ENCODE data around the gene PLBD2.

PLBD2 gene

GRCh38 chr12:113409462-113410124 is 51.2 kb downstream of the PLBD2 start:
- H2AFZ ChIP-seq (ENCODE audit: low read depth, low read length), result no peak overlapping the region
- no peaks in the 10 kb centered on the region for H3K36me3 ChIP-seq (ENCODE audit: insufficient read depth, low read length)
- H3K4me3 ChIP-seq (ENCODE audit: low read length), result no peak overlapping the region
- peaks cover 3% of the 10 kb centered on the region for H3K27me3 ChIP-seq (ENCODE audit: insufficient read depth, low read length)
- H3K9me3 ChIP-seq (ENCODE audit: low read length), result no peaks in the 10 kb centered on the region
- H3K4me1 ChIP-seq (ENCODE audit: insufficient read depth, low read length), result peaks cover 4% of the 10 kb centered on the region

GRCh38 chr12:113413488-113413939 is 55.1 kb downstream of the PLBD2 start:
- H3K27me3 ChIP-seq (ENCODE audit: insufficient read depth, low read length), result no peaks in the 10 kb centered on the region
- H3K9me3 ChIP-seq (ENCODE audit: low read length), result no peaks in the 10 kb centered on the region
- H2AFZ ChIP-seq (ENCODE audit: low read depth, low read length), result no peak overlapping the region
- H3K36me3 ChIP-seq (ENCODE audit: insufficient read depth, low read length), result no peaks in the 10 kb centered on the region
- H3K4me3 ChIP-seq (ENCODE audit: low read length), result no peak overlapping the region
- peaks cover 4% of the 10 kb centered on the region for H3K4me1 ChIP-seq (ENCODE audit: insufficient read depth, low read length)

- no peaks in the 10 kb centered on the region for H3K36me3 ChIP-seq (ENCODE audit: insufficient read depth, low read length)
- H3K4me3 ChIP-seq (ENCODE audit: low read length), result no peak overlapping the region
- no peaks in the 10 kb centered on the region for H3K9me3 ChIP-seq (ENCODE audit: low read length)
- no peaks in the 10 kb centered on the region for H3K27me3 ChIP-seq (ENCODE audit: insufficient read depth, low read length)
- no peak overlapping the region for H2AFZ ChIP-seq (ENCODE audit: low read depth, low read length)
- peaks cover 4% of the 10 kb centered on the region for H3K4me1 ChIP-seq (ENCODE audit: insufficient read depth, low read length)
Observed at GRCh38 chr12:113414519-113415038, 56.2 kb downstream of the PLBD2 start.

GRCh38 chr12:113416091-113416754 is 57.8 kb downstream of the PLBD2 start:
- no peaks in the 10 kb centered on the region for H3K4me1 ChIP-seq (ENCODE audit: insufficient read depth, low read length)
- H3K27me3 ChIP-seq (ENCODE audit: insufficient read depth, low read length), result no peaks in the 10 kb centered on the region
- H3K9me3 ChIP-seq (ENCODE audit: low read length), result no peaks in the 10 kb centered on the region
- H3K36me3 ChIP-seq (ENCODE audit: insufficient read depth, low read length), result no peaks in the 10 kb centered on the region
- H3K4me3 ChIP-seq (ENCODE audit: low read length), result no peak overlapping the region
- no peak overlapping the region for H2AFZ ChIP-seq (ENCODE audit: low read depth, low read length)

- H3K9me3 ChIP-seq (ENCODE audit: low read length), result no peaks in the 10 kb centered on the region
- no peaks in the 10 kb centered on the region for H3K27me3 ChIP-seq (ENCODE audit: insufficient read depth, low read length)
- H3K36me3 ChIP-seq (ENCODE audit: insufficient read depth, low read length), result no peaks in the 10 kb centered on the region
- H2AFZ ChIP-seq (ENCODE audit: low read depth, low read length), result no peak overlapping the region
- peaks cover 11% of the 10 kb centered on the region for H3K4me1 ChIP-seq (ENCODE audit: insufficient read depth, low read length)
- H3K4me3 ChIP-seq (ENCODE audit: low read length), result no peak overlapping the region
Observed at GRCh38 chr12:113418213-113418879, 60.0 kb downstream of the PLBD2 start.

DNA sequence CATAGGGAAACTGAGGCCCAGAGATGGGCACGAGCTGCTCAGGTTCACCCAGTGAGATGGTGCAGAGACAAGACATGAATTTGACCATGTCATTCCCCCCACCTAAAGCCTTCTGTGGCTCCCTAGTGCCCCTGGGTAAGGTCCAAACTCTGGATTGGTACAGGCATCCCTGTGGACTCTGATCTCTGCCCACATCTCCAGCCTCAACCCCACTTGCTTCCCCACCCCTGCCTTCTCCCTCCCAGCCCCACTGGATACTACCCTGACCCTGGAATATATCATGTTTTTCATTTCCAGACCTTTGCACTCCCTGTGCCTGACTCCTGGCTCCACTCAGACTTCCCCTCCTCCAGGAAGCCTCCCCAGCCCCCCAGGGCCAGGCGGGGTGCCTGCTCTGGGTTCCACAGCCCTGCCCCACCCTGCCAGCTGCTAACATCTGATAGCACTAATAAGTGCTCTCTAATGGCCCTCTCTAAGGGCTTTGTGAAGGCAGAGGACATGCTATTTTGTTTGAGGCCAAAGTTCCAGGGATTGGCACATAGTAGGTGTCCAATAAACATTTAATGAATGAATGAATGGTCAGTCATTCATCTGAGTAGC is 62.7 kb downstream of the PLBD2 start:
- peaks cover 5% of the 10 kb centered on the region for H3K36me3 ChIP-seq (ENCODE audit: insufficient read depth, low read length)
- H3K4me3 ChIP-seq (ENCODE audit: low read length), result no peak overlapping the region
- no peak overlapping the region for H2AFZ ChIP-seq (ENCODE audit: low read depth, low read length)
- no peaks in the 10 kb centered on the region for H3K9me3 ChIP-seq (ENCODE audit: low read length)
- H3K4me1 ChIP-seq (ENCODE audit: insufficient read depth, low read length), result peaks cover 14% of the 10 kb centered on the region
- no peaks in the 10 kb centered on the region for H3K27me3 ChIP-seq (ENCODE audit: insufficient read depth, low read length)

- H3K4me1 ChIP-seq (ENCODE audit: insufficient read depth, low read length), result peaks cover 14% of the 10 kb centered on the region
- H3K9me3 ChIP-seq (ENCODE audit: low read length), result no peaks in the 10 kb centered on the region
- H3K36me3 ChIP-seq (ENCODE audit: insufficient read depth, low read length), result peaks cover 5% of the 10 kb centered on the region
- no peaks in the 10 kb centered on the region for H3K27me3 ChIP-seq (ENCODE audit: insufficient read depth, low read length)
- H3K4me3 ChIP-seq (ENCODE audit: low read length), result peak within 1 kb of the TSS; percentile 70
- peak within 1 kb of the TSS; percentile 11 for H2AFZ ChIP-seq (ENCODE audit: low read depth, low read length)
Observed at GRCh38 chr12:113422030-113422885, 63.9 kb downstream of the PLBD2 start, which contains the start of gene SDSL. TSS of gene SDSL (plus strand) at chr12:113422380. CDS start at chr12:113427983, 5,603 bp downstream.

GRCh38 chr12:113422886-113423669 is 64.7 kb downstream of the PLBD2 start:
- Histone ChIP-seq H3K9me3 (ENCODE audit: low read length) (no peaks in the 10 kb centered on the region), H3K4me1 (ENCODE audit: insufficient read depth, low read length) (peaks cover 14% of the 10 kb centered on the region), H3K36me3 (ENCODE audit: insufficient read depth, low read length) (peaks cover 5% of the 10 kb centered on the region), H3K4me3 (ENCODE audit: low read length) (peak overlapping the region; percentile 70), H3K27me3 (ENCODE audit: insufficient read depth, low read length) (no peaks in the 10 kb centered on the region), H2AFZ (ENCODE audit: low read depth, low read length) (no peak overlapping the region)

DNA sequence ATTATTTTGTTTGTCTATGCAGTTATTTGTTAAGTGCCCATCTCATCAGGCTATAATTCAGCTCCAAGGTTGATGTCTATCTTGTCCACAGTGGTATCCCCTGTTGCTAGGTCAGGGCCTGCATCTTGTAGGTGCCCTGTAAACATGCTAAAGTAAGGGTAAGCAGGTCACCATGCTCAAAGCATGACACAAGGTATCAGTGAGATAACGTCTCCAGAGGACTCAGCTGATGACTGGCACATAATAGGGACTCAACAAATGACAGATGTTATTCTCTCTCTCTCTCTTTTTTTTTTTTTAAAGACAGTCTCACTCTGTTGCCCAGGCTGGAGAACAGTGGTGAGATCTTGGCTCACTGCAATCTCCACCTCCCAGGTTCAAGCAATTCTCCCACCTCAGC is 66.1 kb downstream of the PLBD2 start:
- Histone ChIP-seq H3K27me3 (ENCODE audit: insufficient read depth, low read length) (no peaks in the 10 kb centered on the region), H2AFZ (ENCODE audit: low read depth, low read length) (no peak overlapping the region), H3K4me3 (ENCODE audit: low read length) (no peak overlapping the region), H3K4me1 (ENCODE audit: insufficient read depth, low read length) (peaks cover 14% of the 10 kb centered on the region), H3K36me3 (ENCODE audit: insufficient read depth, low read length) (peaks cover 11% of the 10 kb centered on the region), H3K9me3 (ENCODE audit: low read length) (no peaks in the 10 kb centered on the region)

DNA sequence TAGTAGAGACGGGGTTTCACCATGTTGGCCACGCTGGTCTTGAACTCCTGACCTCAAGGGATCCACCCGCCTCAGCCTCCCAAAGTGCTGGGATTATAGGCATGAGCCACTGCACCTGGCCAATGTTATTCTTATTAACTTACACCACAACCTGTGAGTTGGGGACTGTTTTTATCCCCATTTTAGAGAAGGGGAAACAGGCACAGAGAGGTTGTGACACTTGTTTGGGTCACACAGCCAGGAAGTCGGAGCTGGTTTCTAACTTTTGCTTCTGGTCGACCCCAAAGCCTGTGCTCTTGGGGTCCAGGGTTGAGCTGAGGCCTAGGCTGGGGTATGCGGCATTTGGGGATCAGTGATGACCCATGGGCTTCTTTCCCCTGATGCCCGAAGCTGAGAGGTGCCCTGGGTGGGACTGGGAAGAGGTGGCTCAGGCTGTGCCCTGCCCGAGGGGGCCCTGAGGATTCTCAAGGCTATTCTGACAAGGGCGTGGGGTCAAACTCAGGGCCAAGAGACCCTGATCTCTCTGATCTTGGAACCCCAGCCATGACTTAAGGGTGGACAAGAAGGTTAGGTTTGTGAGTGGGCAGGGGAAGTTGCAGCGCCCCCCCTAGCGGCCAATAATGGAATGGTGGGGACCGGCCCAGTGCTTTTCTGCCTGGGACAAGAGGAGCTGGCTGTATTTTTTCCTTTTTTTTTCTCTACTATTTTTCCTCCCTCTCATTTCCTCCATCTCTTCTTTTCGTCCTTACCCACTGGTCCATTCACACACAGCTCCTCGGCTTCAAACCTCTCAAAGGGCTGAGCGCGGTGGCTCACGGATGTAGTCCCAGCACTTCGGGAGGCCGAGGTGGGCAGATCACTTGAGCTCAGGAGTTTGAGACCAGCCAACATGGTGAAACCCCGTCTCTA is 66.8 kb downstream of the PLBD2 start:
- Histone ChIP-seq H3K27me3 (ENCODE audit: insufficient read depth, low read length) (no peaks in the 10 kb centered on the region), H3K4me3 (ENCODE audit: low read length) (no peak overlapping the region), H3K4me1 (ENCODE audit: insufficient read depth, low read length) (peaks cover 14% of the 10 kb centered on the region)

GRCh38 chr12:113425960-113426453 is 67.6 kb downstream of the PLBD2 start:
- Histone ChIP-seq H2AFZ (ENCODE audit: low read depth, low read length) (no peak overlapping the region), H3K4me3 (ENCODE audit: low read length) (no peak overlapping the region), H3K36me3 (ENCODE audit: insufficient read depth, low read length) (peaks cover 14% of the 10 kb centered on the region), H3K9me3 (ENCODE audit: low read length) (no peaks in the 10 kb centered on the region), H3K27me3 (ENCODE audit: insufficient read depth, low read length) (no peaks in the 10 kb centered on the region), H3K4me1 (ENCODE audit: insufficient read depth, low read length) (peaks cover 14% of the 10 kb centered on the region)

More for the DNA sequence above, 66.8 kb downstream of the PLBD2 start:
- H3K9me3 ChIP-seq (ENCODE audit: low read length), result no peaks in the 10 kb centered on the region
- no peak overlapping the region for H2AFZ ChIP-seq (ENCODE audit: low read depth, low read length)
- H3K36me3 ChIP-seq (ENCODE audit: insufficient read depth, low read length), result peaks cover 14% of the 10 kb centered on the region

Measured in neuron (in vitro differentiated cells).